Activated CD8-positive, alpha-beta T cell treated with anti-CD3 and anti-CD28 coated beads for 36 hours (primary cell): ENCODE data around the gene SLC38A10. TPM values are rescaled to one million over a fixed set of nuclear protein-coding genes. Genes with fewer than 3 reads are reported as not detected.

Source experiments
- ATAC-seq: fragments of 200-7000 bp; cut with Tn5 transposase; one replicate; pipeline ENCODE4 v1.10.0; 2021; ENCODE audit warnings: mild to moderate bottlenecking, moderate library complexity
- CTCF ChIA-PET: fragments of 350-600 bp; sonication (Branson Sonifier 250); formaldehyde crosslinking; loops from one replicate; lab custom pipeline; 2021; ENCODE audit warnings: antibody characterized with exemption; lab: Charles Lee
- POLR2A ChIA-PET: fragments of 350-600 bp; sonication (Branson Sonifier 250); formaldehyde crosslinking; loops from one replicate; lab custom pipeline; 2021; ENCODE audit warnings: antibody characterized with exemption; lab: Charles Lee
- DNase-seq: peaks from one replicate; pipeline ENCODE4 v3.0.0-alpha.2; 2020
- H3K27ac Mint-ChIP-seq: one replicate; pipeline ENCODE4 v1.8.0; 2021; ENCODE audit warnings: mild to moderate bottlenecking, mixed read lengths
- H3K27me3 Mint-ChIP-seq: one replicate; pipeline ENCODE4 v1.8.0; 2021; ENCODE audit warnings: mixed read lengths
- H3K36me3 Mint-ChIP-seq: one replicate; pipeline ENCODE4 v1.8.0; 2021; ENCODE audit warnings: low read depth, mixed read lengths
- H3K4me1 Mint-ChIP-seq: one replicate; pipeline ENCODE4 v1.8.0; 2021; ENCODE audit warnings: low read depth, mixed read lengths
- H3K4me3 Mint-ChIP-seq: one replicate; pipeline ENCODE4 v1.8.0; 2021; ENCODE audit warnings: mild to moderate bottlenecking, moderate library complexity, mixed read lengths
- H3K9me3 Mint-ChIP-seq: one replicate; pipeline ENCODE4 v1.8.0; 2021; ENCODE audit warnings: mixed read lengths
- intact Hi-C: fragments of 100-400 bp; cut with micrococcal nuclease; formaldehyde crosslinking; loops from one replicate; pipeline ENCODE4 v1.10.0; 2022
- total RNA-seq, 2 experiments: library from RNA; stranded (reverse); gene quantifications; one replicate each; pipeline ENCODE4 v1.2.3, GENCODE V29; 2021
- TF ChIP-seq, protein P1 (sequence below): fragments of 200-600 bp; IDR thresholded peaks from one replicate; pipeline ENCODE4 v1.8.0; 2022; ENCODE audit warnings: antibody characterized with exemption, mild to moderate bottlenecking

Gene SLC38A10
- total RNA-seq, 2 experiments from 2014 or later, result 42.7 to 45.4 TPM

DNA sequence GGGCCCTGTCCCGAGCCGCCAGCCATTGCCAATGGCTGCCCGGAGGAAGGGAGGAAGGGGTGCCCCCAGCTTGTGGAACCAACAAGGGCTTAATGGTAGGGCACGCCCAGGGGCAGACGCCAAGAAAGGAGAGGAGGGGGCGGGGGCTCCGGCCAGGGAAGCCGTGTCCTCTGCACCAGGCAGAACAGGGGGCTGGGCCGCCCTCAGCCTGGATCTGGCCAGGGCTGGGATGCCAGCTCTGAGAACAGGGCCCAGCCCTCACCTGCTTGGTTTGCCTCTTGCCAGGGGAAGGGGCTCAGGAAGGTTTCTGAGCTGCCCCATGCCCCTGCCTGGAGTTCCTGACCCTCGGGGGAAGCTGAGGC lies 35.8 kb upstream of the SLC38A10 start:
- H3K4me1 Mint-ChIP-seq, result no peaks in the 10 kb centered on the region
- intact Hi-C loops, result no loop called here
- no peaks in the 10 kb centered on the region for H3K9me3 Mint-ChIP-seq
- TF ChIP-seq, protein P1, sequence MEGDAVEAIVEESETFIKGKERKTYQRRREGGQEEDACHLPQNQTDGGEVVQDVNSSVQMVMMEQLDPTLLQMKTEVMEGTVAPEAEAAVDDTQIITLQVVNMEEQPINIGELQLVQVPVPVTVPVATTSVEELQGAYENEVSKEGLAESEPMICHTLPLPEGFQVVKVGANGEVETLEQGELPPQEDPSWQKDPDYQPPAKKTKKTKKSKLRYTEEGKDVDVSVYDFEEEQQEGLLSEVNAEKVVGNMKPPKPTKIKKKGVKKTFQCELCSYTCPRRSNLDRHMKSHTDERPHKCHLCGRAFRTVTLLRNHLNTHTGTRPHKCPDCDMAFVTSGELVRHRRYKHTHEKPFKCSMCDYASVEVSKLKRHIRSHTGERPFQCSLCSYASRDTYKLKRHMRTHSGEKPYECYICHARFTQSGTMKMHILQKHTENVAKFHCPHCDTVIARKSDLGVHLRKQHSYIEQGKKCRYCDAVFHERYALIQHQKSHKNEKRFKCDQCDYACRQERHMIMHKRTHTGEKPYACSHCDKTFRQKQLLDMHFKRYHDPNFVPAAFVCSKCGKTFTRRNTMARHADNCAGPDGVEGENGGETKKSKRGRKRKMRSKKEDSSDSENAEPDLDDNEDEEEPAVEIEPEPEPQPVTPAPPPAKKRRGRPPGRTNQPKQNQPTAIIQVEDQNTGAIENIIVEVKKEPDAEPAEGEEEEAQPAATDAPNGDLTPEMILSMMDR, result no peak
- no peak overlapping the region for H3K4me3 Mint-ChIP-seq
- CTCF ChIA-PET, result no interaction called here
- H3K27me3 Mint-ChIP-seq, result peaks cover 3% of the 10 kb centered on the region
- no peaks in the 10 kb centered on the region for H3K36me3 Mint-ChIP-seq
- DNase-seq (no peak), ATAC-seq (no peak)
- H3K27ac Mint-ChIP-seq, result no peak overlapping the region
- POLR2A ChIA-PET, result no interaction called here

DNA sequence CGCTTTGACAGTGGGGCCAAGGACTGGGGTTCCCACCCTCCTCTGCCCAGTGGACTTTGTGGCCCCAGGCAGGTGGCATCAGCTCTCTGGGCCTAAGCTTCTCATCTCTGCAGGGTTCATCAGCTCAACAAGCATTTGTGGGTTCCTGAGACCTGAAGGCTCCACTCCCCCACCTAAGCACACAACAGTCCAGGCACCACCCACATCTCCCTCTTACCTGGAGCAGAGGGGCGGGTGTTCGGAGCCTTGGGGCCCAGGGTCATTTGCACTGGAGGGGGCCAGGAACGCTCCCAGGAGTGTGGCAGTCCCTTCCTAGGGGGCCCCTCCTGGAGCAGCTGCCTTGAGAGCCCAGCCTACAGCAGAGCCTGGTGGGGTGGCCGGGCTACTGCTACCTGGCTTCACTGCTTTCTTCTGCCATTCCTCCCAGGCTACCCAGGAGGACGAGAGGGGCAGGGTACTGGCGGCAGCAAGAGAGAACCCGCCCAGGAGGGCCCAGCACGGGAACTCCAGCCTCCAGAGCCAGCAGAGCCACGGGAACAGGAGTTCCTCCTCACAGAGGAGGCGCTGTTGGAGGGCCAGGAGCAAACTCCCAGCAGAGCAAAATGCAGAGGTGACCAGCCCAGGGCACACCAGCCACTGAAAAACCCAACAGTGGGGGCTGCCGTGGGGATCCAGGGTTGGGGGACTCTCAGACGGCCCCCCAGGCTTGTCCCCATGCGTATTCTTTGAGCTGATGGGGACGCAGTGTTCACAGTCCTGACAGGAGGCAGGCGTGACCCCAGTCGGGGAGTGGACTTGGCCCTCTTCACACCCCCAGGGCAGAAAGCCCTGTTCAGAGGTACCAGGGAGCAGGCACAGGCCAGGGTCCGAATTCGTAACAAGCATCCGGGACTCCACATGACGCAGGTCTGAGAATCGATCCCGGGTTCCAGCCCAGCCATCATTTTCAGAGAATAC lies 35.1 kb upstream of the SLC38A10 start:
- no peak overlapping the region for H3K4me3 Mint-ChIP-seq
- intact Hi-C loops, result no loop called here
- no peaks in the 10 kb centered on the region for H3K36me3 Mint-ChIP-seq
- no peak overlapping the region for H3K27ac Mint-ChIP-seq
- H3K9me3 Mint-ChIP-seq, result no peaks in the 10 kb centered on the region
- no peak for DNase-seq
- POLR2A ChIA-PET, result no interaction called here
- H3K27me3 Mint-ChIP-seq, result peaks cover 3% of the 10 kb centered on the region
- CTCF ChIA-PET, result no interaction called here
- no peaks in the 10 kb centered on the region for H3K4me1 Mint-ChIP-seq
- TF ChIP-seq, protein P1, result no peak
- ATAC-seq, result no peak

DNA sequence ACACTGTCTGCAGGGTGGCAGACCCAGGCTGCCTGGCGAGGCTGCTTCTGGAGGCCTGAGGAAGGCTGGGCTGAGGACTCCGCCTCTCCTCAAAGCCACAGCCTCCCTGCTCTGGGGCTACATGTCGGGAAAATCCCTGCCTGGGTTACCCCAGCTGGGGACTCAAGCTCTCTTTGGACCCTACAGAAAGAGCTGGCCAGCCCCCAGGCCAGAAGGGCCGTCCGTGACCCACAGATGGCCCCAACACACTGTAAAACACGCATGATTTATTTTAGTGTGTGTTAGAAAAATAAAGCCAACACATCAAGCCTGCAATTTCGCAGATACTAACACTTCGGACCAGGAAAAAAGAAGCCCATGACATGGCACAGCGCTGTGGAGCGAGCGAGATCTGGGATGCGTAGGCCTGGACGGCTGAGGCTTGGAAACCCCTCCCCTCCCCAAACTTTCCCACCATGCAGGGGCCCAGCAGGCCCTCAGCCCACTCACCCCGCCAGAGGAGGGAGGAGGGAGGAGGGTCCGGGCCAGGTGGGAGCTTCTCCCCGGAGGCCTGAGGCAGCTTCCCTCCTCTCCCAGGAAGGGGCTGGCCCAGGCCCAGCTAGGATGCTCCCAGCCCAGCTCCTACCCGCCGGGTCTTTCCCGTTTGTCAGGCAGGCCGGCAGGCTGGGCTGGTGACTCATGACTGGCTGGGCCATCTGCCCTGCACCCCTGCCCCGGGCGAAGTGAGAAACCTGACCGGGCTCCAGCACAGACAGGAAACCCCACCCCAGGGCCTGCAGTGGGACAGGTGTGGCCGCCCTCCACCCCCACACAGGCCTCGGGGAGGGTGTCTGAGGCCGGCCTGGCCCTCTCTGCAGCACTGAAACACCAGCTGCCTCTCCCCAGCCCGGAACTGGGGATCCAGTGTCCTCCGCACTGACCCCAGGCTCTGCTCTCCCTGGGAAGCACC lies 34.1 kb upstream of the SLC38A10 start:
- ChIA-PET POLR2A (no interaction called here), CTCF (no interaction called here)
- Mint-ChIP-seq H3K36me3 (no peaks in the 10 kb centered on the region), H3K4me1 (no peaks in the 10 kb centered on the region), H3K27me3 (peaks cover 3% of the 10 kb centered on the region), H3K27ac (no peak overlapping the region), H3K4me3 (no peak overlapping the region), H3K9me3 (no peaks in the 10 kb centered on the region)
- intact Hi-C loops, result no loop called here
- TF ChIP-seq, protein P1, result no peak
- peak; percentile 30 for ATAC-seq
- DNase-seq, result no peak

DNA sequence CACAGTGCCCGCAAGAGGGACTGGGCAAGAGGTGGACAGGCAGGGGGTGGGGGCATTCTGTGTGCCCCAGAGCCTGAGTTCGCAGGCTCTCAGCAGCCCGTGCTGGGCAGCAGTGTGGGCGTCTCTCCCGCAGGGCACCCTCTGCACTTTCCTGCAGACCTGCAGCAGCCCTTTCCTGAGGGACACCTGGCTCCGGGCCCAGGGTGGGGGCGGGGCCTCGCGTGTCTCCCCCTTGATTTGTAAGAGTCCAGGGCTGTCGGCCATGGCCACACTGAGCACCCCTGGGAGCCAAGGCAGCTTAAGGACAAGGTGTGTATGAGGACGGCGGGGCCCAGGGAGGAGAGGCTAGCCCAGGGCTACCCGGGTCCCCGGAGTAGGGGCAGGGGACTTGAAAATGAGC lies 33.4 kb upstream of the SLC38A10 start:
- Mint-ChIP-seq H3K27me3 (peaks cover 3% of the 10 kb centered on the region), H3K36me3 (no peaks in the 10 kb centered on the region)
- CTCF ChIA-PET, result no interaction called here

More for the DNA sequence above, 33.4 kb upstream of the SLC38A10 start:
- DNase-seq, result no peak
- no peaks in the 10 kb centered on the region for H3K9me3 Mint-ChIP-seq
- H3K4me1 Mint-ChIP-seq, result no peaks in the 10 kb centered on the region
- TF ChIP-seq, protein P1, result no peak
- POLR2A ChIA-PET, result no interaction called here
- no peak for ATAC-seq
- intact Hi-C loops, result no loop called here
- H3K27ac Mint-ChIP-seq, result no peak overlapping the region
- H3K4me3 Mint-ChIP-seq, result no peak overlapping the region
